ENCODE measurements around the gene SP4.

SP4 gene

GRCh38 chr7:21426286-21427181 is 1.3 kb upstream of the SP4 start:
- H3K27ac ChIP-seq, result peak overlapping the region; percentile 98
- TF ChIP-seq ZFX (IDR thresholded peaks at IDR 0.05; ENCODE audit: borderline replicate concordance), result no peak
- TF ChIP-seq CTCF (IDR thresholded peaks at IDR 0.05), result no peak

DNA sequence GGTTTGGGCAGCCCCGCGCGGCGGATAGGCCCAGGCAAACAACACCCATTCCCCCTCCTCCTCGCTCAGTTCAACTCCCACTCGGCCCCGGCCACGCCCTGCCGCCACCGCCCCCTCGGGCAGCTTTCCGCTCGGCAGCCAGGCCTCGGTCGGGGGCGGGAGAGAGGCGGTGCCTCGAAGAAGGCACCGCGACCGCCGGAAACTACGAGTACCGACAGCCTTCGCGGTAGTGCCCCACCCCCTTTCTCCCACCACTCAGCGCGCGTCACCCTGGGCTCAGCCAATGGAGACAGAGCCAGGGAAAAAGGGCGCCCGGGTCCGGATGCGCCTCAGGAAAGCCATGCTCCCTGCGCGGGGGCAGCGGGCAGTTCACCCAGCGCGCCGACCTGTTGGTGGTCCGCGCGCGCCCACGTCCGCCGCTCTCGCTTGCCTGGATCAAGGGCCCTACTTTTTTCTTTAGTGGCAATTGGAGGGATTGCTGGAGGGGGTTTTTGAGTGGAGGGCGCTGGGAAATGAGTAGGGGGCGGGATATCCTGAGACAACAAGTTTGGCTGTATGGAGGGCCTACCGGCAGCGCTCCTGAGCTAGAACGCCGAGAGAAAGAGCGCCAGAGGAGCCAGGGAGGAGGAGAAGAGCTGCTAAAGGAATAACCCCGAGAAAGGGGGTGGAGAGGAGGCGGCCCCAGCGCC is 557 bp upstream of the SP4 start:
- H3K27ac ChIP-seq, result peak overlapping the region; percentile 98
- TF ChIP-seq ZFX (IDR thresholded peaks at IDR 0.05; ENCODE audit: borderline replicate concordance) (no peak), CTCF (IDR thresholded peaks at IDR 0.05) (no peak; the same call in 1 of the 2 replicates)

DNA sequence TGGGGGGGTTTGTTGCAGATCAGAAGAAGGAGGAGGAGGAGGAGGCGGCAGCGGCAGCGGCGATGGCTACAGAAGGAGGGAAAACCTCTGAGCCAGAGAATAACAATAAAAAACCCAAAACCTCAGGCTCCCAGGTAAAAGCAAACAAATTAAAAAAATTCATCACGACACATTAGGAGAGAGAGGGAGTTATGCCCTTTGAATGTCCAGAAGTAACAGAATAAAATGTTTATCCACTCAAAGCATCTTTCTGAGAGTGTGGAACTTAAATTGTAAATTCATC is 717 bp downstream of the SP4 start:
- H3K27ac ChIP-seq, result peak overlapping the region; percentile 98
- no peak for TF ChIP-seq CTCF (IDR thresholded peaks at IDR 0.05)
- no peak for TF ChIP-seq ZFX (IDR thresholded peaks at IDR 0.05; ENCODE audit: borderline replicate concordance)

DNA sequence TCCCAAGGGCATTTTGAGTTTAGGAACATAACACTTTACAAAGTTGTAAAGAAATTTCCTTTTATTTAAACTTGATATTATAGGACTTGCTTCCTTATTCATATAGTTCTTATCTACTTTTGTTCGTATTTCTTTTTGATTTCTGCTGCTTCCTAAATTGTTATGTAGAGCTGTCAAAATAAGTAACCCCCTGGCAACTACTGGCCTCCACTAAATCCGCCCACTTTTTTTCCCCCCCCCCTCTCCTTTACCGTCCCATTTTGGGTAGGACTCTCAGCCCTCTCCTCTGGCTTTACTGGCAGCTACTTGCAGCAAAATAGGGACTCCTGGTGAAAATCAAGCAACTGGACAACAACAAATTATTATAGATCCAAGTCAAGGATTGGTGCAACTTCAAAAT is 1.1 kb downstream of the SP4 start:
- H3K27ac ChIP-seq, result peak overlapping the region; percentile 98
- TF ChIP-seq ZFX (IDR thresholded peaks at IDR 0.05; ENCODE audit: borderline replicate concordance) (no peak), CTCF (IDR thresholded peaks at IDR 0.05) (no peak)

- no peak for TF ChIP-seq ZFX (IDR thresholded peaks at IDR 0.05; ENCODE audit: borderline replicate concordance)
- no peak for TF ChIP-seq CTCF (IDR thresholded peaks at IDR 0.05)
- peak overlapping the region; percentile 98; the same call in 1 of the 2 replicates for H3K27ac ChIP-seq
These were observed 2.1 kb downstream of the SP4 start for GRCh38 chr7:21429786-21430574.

GRCh38 chr7:21430575-21430954 is 2.7 kb downstream of the SP4 start:
- H3K27ac ChIP-seq, result no peak overlapping the region
- TF ChIP-seq ZFX (IDR thresholded peaks at IDR 0.05; ENCODE audit: borderline replicate concordance), result no peak
- no peak for TF ChIP-seq CTCF (IDR thresholded peaks at IDR 0.05)

All from 22Rv1 (cell line).